Panc1 (cell line): ENCODE results near the gene RPS2. TPM values are rescaled to one million over a fixed set of nuclear protein-coding genes. Genes with fewer than 3 reads are reported as not detected.

Experiments used
- ATAC-seq: fragments of 200-7000 bp; cut with Tn5 transposase; 2 replicates; pipeline ENCODE4 v1.9.1; 2020; ENCODE audit warnings: mild to moderate bottlenecking, moderate library complexity
- BruUV-seq: library from RNA; stranded (reverse); fragments of 400-500 nt; replicated peaks from 2 replicates; lab custom pipeline; 2021; lab: Mats Ljungman, UMichigan
- CTCF ChIA-PET: fragments of 300-600 bp; sonication (Branson Sonifier 250); formaldehyde crosslinking; loops from one replicate; lab custom pipeline; 2022; ENCODE audit warnings: antibody characterized with exemption; lab: Charles Lee
- POLR2A ChIA-PET: fragments of 300-600 bp; sonication (Branson Sonifier 250); formaldehyde crosslinking; loops from one replicate; lab custom pipeline; 2022; ENCODE audit warnings: antibody characterized with exemption; lab: Charles Lee
- DNase-seq: peaks from one replicate; pipeline ENCODE4 v3.0.0-alpha.2; 2010; ENCODE audit warnings: low read depth, low spot score
- H3K27ac ChIP-seq: 2 replicates; pipeline ENCODE4 v1.5.1; 2011; ENCODE audit warnings: mild to moderate bottlenecking, low read length, inconsistent platforms
- H3K27me3 ChIP-seq: fragments of 200-500 bp; sonication (Bioruptor generic); 2 replicates; pipeline ENCODE4 v1.6.0; 2014; ENCODE audit warnings: low read length, inconsistent platforms; ENCODE audit not compliant: control insufficient read depth, insufficient read depth
- H3K36me3 ChIP-seq: fragments of 200-500 bp; sonication (Bioruptor generic); 2 replicates; pipeline ENCODE4 v1.5.1; 2014; ENCODE audit warnings: inconsistent platforms, mild to moderate bottlenecking, low read length, moderate library complexity; ENCODE audit not compliant: control insufficient read depth, insufficient read depth
- H3K4me1 ChIP-seq: 2 replicates; pipeline ENCODE4 v1.5.1; 2011; ENCODE audit warnings: inconsistent platforms, mild to moderate bottlenecking, low read length, moderate library complexity; ENCODE audit not compliant: control insufficient read depth, insufficient read depth
- H3K4me3 ChIP-seq, 2 experiments: 2 replicates each; pipeline ENCODE4 v1.5.1; 2011 to 2012; ENCODE audit warnings: low read depth in 2 of 2, low read length in 2 of 2, mild to moderate bottlenecking in 2 of 2, inconsistent platforms in 1 of 2, moderate library complexity in 1 of 2
- H3K9me3 ChIP-seq: fragments of 200-500 bp; sonication (Bioruptor generic); 2 replicates; pipeline ENCODE4 v1.5.1; 2014; ENCODE audit warnings: low read depth, mild to moderate bottlenecking, inconsistent platforms, low read length, moderate library complexity; ENCODE audit not compliant: control insufficient read depth, insufficient read depth
- POLR2AphosphoS5 ChIP-seq: IDR thresholded peaks from 2 replicates; pipeline ENCODE4 v1.6.1; 2012; ENCODE audit warnings: mild to moderate bottlenecking, low read depth, low read length, moderate library complexity
- REST ChIP-seq, 2 experiments: IDR thresholded peaks; 2 replicates each; pipeline ENCODE4 v1.6.1; 2011 to 2012; ENCODE audit warnings: low read depth in 2 of 2, control low read depth in 1 of 2, low read length in 1 of 2, mild to moderate bottlenecking in 1 of 2, moderate library complexity in 1 of 2; ENCODE audit not compliant: insufficient read depth in 1 of 2
- SIN3A ChIP-seq: IDR thresholded peaks from 2 replicates; pipeline ENCODE4 v1.6.1; 2012; ENCODE audit warnings: low read depth, mild to moderate bottlenecking, low read length, moderate library complexity, borderline replicate concordance; ENCODE audit not compliant: insufficient read depth
- TCF7L2 ChIP-seq: IDR thresholded peaks from 2 replicates; pipeline ENCODE4 v1.6.1; 2011; ENCODE audit warnings: mild to moderate bottlenecking, low read depth, low read length, inconsistent platforms
- in situ Hi-C: cut with HindIII; loops from 2 replicates; pipeline ENCODE4 v1.10.0; 2016; ENCODE audit warnings: low sequenced_read_pairs, low pct_unique_long_range_greater_than_20kb
- intact Hi-C: fragments of 100-400 bp; cut with micrococcal nuclease; formaldehyde crosslinking; loops from one replicate; pipeline ENCODE4 v1.10.0; 2022; ENCODE audit not compliant: unreplicated experiment
- total RNA-seq: library from RNA; stranded (reverse); gene quantifications from one replicate; pipeline ENCODE4 v1.2.1, GENCODE V29; 2021; ENCODE audit not compliant: unreplicated experiment
- TF ChIP-seq, protein P1 (sequence below): fragments of 450-650 bp; IDR thresholded peaks from 2 replicates; pipeline ENCODE4 v1.5.1; 2017; ENCODE audit warnings: mild to moderate bottlenecking

RPS2 gene
- total RNA-seq, 1 experiment from 2014 or later, result 2,794 TPM

DNA sequence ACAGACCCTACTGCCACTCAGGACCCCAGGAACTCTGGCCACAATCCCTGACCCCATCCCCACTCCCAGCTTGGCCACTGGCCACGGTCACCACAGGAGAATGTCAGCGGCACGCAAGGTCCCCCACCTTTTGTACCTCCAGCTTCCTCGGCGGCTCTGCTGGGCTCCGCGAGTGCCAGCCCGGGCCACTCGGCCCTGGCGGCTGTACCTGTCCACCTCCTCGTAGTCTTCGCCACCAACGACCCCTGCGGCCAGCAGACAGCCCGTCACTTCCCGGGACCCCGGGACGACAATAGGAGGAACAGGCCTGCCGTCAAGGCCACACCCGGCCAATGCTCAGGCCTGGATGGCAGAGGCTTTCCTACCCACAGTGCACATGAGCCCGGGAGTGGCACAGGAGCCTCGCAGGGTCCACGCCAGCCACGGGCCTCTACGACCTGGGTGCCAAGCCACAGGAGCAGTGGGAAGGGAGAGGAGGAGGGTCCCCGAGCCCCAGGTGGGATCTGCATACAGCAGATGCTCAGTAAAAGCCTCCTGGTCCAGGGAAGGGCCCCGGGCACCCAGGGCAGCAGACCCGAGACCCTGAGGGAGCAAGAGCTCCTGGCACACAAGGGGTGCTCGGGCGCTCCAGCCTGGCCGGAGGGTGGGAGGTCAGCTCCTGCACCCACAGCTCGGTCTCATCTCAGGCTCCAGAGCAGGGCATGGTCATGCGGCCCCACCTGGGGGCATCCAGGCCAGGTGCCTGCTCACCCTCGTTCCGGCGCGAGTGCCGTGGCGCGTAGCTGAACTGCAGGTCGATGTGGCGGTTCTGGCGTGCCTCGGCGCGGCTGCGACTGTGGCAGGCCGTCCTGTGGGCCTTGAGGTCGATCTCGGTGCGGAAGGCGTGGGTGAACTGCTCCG, 37.1 kb upstream of the RPS2 start:
- CTCF ChIA-PET, result no interaction called here
- in situ Hi-C loops, result no loop called here
- intact Hi-C loops, result no loop called here
- no peaks in the 10 kb centered on the region for H3K9me3 ChIP-seq
- POLR2A ChIA-PET, result no interaction called here
- H3K4me1 ChIP-seq, result peaks cover 28% of the 10 kb centered on the region
- no TSS peak for BruUV-seq
- H3K36me3 ChIP-seq, result peaks cover 6% of the 10 kb centered on the region; the same call in 1 of the 2 replicates
- DNase-seq (no peak), ATAC-seq (no peak)
- TF ChIP-seq SIN3A (no peak), POLR2AphosphoS5 (no peak), TCF7L2 (no peak), REST (IDR thresholded peaks at IDR 0.05; ENCODE audit: insufficient read depth in 1 of 2, low read depth in 2 of 2, low read length in 1 of 2) (no peak)
- TF ChIP-seq, protein P1, sequence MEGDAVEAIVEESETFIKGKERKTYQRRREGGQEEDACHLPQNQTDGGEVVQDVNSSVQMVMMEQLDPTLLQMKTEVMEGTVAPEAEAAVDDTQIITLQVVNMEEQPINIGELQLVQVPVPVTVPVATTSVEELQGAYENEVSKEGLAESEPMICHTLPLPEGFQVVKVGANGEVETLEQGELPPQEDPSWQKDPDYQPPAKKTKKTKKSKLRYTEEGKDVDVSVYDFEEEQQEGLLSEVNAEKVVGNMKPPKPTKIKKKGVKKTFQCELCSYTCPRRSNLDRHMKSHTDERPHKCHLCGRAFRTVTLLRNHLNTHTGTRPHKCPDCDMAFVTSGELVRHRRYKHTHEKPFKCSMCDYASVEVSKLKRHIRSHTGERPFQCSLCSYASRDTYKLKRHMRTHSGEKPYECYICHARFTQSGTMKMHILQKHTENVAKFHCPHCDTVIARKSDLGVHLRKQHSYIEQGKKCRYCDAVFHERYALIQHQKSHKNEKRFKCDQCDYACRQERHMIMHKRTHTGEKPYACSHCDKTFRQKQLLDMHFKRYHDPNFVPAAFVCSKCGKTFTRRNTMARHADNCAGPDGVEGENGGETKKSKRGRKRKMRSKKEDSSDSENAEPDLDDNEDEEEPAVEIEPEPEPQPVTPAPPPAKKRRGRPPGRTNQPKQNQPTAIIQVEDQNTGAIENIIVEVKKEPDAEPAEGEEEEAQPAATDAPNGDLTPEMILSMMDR, result no peak
- no peaks in the 10 kb centered on the region for H3K27me3 ChIP-seq
- no peak overlapping the region for H3K4me3 ChIP-seq
- no peak overlapping the region for H3K27ac ChIP-seq

DNA sequence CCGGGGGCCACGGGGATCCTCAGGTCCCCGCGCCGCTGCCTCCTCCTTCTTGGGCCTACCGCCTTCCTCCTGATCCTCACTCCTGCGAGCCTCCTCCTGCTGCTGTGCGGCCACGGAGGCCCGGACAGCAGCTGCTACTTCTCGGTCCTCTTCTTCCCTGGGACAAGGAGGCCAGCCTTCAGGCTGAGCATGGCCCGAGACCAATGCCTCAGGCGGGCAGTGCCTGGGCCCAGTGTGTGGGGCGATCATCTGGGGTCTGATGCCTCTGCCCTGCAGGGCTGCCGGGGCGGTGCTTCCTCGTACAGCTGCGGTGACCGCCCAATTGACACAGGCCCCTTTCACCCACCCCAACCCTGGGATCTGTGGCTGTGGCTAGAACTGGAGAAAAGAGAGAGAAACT, 36.4 kb upstream of the RPS2 start:
- H3K9me3 ChIP-seq, result no peaks in the 10 kb centered on the region
- BruUV-seq, result no TSS peak
- intact Hi-C loops (no loop called here), in situ Hi-C loops (no loop called here)
- ATAC-seq, result no peak
- no peak for DNase-seq
- POLR2A ChIA-PET, result no interaction called here
- no peak overlapping the region for H3K4me3 ChIP-seq
- TF ChIP-seq, protein P1, result no peak
- TF ChIP-seq REST (IDR thresholded peaks at IDR 0.05; ENCODE audit: insufficient read depth in 1 of 2, low read depth in 2 of 2, low read length in 1 of 2), result no peak
- TF ChIP-seq POLR2AphosphoS5, result no peak
- TF ChIP-seq TCF7L2, result no peak
- no peak for TF ChIP-seq SIN3A
- CTCF ChIA-PET, result no interaction called here
- H3K36me3 ChIP-seq, result peaks cover 6% of the 10 kb centered on the region; the same call in 1 of the 2 replicates
- H3K4me1 ChIP-seq, result peaks cover 22% of the 10 kb centered on the region
- H3K27me3 ChIP-seq, result no peaks in the 10 kb centered on the region
- no peak overlapping the region for H3K27ac ChIP-seq
